ENCODE measurements around the gene MYLK3. TPM values are rescaled to one million over a fixed set of nuclear protein-coding genes. Genes with fewer than 3 reads are reported as not detected.

Gene MYLK3
- total RNA-seq, 4 donors from 2014 or later, result 0.11 to 0.86 (median 0.19) TPM; not detected in 1

DNA sequence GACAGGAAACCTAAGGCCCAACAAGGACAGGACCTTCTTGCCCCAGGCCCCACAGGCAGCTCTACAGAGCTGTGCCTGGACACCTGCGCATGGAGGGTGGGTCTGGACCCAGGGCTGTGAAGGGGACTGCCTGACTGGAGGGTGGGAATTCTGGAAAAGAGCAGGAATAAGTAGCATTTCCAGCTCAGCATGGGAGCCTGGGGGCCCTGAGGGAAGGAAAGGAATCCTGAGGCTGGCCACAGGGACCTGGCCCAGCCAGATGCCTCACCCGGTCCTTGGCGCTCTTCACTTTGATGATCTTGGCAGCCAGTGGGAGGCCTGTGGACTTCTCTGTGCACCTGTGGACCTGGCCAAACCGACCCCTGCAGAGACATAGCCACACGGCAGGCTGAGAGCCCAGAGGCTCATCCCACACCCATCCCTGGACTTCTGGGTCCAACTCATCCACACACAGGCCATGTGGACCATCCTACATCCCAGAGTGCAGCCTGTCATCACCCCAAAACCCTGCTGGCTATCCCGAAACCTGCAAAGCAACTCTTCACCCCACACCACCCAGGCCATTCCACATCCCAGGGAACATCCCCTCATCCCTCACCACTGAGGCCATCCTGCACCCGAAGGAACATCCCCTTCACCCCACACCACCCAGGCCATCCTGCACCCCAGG, 18.7 kb downstream of the MYLK3 start:
- H3K4me3 ChIP-seq (ENCODE audit: low read depth, poor library complexity, severe bottlenecking), result no peak overlapping the region
- intact Hi-C loops (cut with DNase I; ENCODE audit: low total_unique reads), result no loop called here
- peak in 1 of 2 donors; percentile 63 for DNase-seq (ENCODE audit: low spot score in 2 of 2)
- TF ChIP-seq, protein P1, sequence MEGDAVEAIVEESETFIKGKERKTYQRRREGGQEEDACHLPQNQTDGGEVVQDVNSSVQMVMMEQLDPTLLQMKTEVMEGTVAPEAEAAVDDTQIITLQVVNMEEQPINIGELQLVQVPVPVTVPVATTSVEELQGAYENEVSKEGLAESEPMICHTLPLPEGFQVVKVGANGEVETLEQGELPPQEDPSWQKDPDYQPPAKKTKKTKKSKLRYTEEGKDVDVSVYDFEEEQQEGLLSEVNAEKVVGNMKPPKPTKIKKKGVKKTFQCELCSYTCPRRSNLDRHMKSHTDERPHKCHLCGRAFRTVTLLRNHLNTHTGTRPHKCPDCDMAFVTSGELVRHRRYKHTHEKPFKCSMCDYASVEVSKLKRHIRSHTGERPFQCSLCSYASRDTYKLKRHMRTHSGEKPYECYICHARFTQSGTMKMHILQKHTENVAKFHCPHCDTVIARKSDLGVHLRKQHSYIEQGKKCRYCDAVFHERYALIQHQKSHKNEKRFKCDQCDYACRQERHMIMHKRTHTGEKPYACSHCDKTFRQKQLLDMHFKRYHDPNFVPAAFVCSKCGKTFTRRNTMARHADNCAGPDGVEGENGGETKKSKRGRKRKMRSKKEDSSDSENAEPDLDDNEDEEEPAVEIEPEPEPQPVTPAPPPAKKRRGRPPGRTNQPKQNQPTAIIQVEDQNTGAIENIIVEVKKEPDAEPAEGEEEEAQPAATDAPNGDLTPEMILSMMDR (IDR thresholded peaks at IDR 0.05), result no peak
- no peak for TF ChIP-seq POLR2A (IDR thresholded peaks at IDR 0.05)
- 82 to 83% methylated on average over 7 of the region's 7 CpGs for WGBS, 2 donors

DNA sequence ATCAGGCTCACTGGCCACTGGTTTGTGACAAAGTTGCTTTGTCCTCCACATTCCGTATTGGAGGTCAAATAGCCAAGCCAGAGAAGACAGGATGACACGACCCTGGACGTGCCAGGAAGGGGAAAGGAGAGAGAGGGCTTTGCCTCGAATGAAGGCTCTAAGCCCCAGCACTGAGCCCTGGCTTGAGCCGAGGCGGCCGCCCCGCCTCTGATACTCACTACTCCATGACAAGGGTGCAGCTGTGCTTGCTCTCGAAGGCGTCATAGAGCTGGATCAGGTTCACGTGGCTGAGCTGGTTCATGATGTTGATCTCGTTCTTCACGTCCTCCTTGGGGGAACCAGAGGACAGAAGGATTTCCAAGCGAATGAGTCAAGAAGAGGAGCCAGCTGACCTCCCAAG, 19.3 kb downstream of the MYLK3 start:
- no peak for TF ChIP-seq POLR2A (IDR thresholded peaks at IDR 0.05)
- TF ChIP-seq, protein P1 (IDR thresholded peaks at IDR 0.05), result no peak
- peak in 1 of 2 donors; percentile 73 for DNase-seq (ENCODE audit: low spot score in 2 of 2)
- WGBS, 2 donors, result 84 to 85% methylated on average over 14 of the region's 14 CpGs
- H3K4me3 ChIP-seq (ENCODE audit: low read depth, poor library complexity, severe bottlenecking), result no peak overlapping the region
- intact Hi-C loops (cut with DNase I; ENCODE audit: low total_unique reads), result no loop called here

DNA sequence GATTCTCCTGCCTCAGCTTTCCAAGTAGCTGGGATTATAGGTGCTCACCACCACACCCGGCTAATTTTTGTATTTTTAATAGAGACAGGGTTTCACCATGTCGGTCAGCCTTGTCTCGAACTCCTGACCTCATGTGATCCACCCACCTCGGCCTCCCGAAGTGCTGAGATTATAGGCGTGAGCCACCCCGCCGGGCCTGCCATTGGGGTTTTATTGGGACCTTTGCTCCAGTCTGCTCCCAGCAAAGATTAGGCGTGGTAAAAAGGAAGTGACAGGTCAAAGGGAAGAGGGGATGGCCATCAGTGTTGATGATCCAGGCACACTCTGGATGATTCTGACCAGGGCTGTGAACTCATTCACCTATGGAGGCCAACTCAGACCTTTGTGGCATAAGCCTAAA, 20.5 kb downstream of the MYLK3 start:
- no peak overlapping the region for H3K4me3 ChIP-seq (ENCODE audit: low read depth, poor library complexity, severe bottlenecking)
- 90 to 92% methylated on average over 9 of the region's 9 CpGs for WGBS, 2 donors
- TF ChIP-seq, protein P1 (IDR thresholded peaks at IDR 0.05), result no peak
- TF ChIP-seq POLR2A (IDR thresholded peaks at IDR 0.05), result no peak
- peak in 1 of 2 donors; percentile 60 for DNase-seq (ENCODE audit: low spot score in 2 of 2)
- intact Hi-C loops (cut with DNase I; ENCODE audit: low total_unique reads), result no loop called here

DNA sequence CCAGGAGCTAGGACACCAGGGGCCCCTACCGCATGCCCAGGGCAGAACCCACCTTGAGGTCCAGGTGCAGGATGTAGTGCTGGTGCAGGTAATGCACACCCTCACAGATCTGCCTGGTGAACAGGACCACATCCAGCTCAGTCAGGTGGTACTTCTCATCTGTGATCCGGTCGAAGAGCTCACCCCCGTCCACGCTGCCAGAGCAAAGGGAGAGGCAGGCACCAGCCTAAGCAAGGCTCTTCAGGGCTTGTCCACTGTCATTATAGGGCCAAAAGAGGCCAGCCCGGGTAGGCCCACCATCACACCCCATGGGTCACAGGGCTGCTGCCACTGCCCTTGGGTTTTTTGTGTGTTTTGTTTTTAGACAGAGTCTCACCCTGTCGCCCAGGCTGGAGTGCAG, 21.0 kb downstream of the MYLK3 start:
- 86 to 92% methylated on average over 7 of the region's 7 CpGs for WGBS, 2 donors
- peak in 1 of 2 donors; percentile 66 for DNase-seq (ENCODE audit: low spot score in 2 of 2)
- H3K4me3 ChIP-seq (ENCODE audit: low read depth, poor library complexity, severe bottlenecking), result no peak overlapping the region
- intact Hi-C loops (cut with DNase I; ENCODE audit: low total_unique reads), result no loop called here
- no peak for TF ChIP-seq POLR2A (IDR thresholded peaks at IDR 0.05)
- TF ChIP-seq, protein P1 (IDR thresholded peaks at IDR 0.05), result no peak

DNA sequence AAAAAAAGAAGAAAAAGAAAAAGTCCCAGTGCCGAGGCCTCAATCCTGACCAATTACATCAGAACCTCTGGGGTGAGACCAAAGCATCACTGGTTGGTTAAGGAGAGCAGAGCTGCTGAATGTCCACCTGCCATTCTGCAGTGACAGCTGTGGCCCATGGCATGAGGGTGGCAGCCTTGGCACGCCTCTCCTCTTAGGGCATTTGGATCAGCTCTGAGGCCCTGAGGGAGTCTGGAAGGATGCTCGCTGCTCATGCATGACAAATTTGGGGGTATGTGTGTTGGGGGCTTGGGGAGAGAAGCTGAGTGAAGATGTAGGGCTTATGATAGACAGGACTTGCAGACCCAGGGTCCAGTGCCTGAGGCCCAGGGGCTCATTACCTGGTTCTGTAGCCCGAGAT, 26.3 kb downstream of the MYLK3 start:
- H3K4me3 ChIP-seq (ENCODE audit: low read depth, poor library complexity, severe bottlenecking), result no peak overlapping the region
- TF ChIP-seq, protein P1 (IDR thresholded peaks at IDR 0.05), result no peak
- TF ChIP-seq POLR2A (IDR thresholded peaks at IDR 0.05), result no peak
- intact Hi-C loops (cut with DNase I; ENCODE audit: low total_unique reads), result no loop called here
- no peak for DNase-seq (ENCODE audit: low spot score in 2 of 2)
- WGBS, 2 donors, result 78 to 80% methylated on average over 4 of the region's 4 CpGs

DNA sequence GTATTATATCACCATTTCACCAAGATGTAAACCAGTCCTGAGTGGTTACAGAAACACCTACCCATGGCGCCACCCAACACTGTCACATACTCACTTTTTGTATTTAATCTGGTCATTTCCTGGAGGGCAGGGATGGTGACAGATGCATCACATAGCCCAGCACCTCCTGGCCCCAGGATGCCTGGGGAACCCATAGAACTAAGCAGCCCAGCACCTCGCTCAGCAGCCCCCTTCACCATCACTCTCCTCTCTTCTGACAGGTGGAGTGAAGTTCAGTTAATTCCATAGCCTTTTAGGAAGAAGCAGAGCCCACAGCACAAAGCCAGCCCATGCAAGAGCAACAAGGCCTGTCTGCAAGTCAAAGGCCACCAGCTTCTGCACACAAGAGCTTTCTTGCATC, 27.5 kb downstream of the MYLK3 start:
- TF ChIP-seq POLR2A (IDR thresholded peaks at IDR 0.05), result no peak
- TF ChIP-seq, protein P1 (IDR thresholded peaks at IDR 0.05), result no peak
- WGBS, 2 donors, result 89 to 92% methylated on average over 2 of the region's 2 CpGs
- peak in 1 of 2 donors; percentile 39 for DNase-seq (ENCODE audit: low spot score in 2 of 2)
- intact Hi-C loops (cut with DNase I; ENCODE audit: low total_unique reads), result no loop called here
- no peak overlapping the region for H3K4me3 ChIP-seq (ENCODE audit: low read depth, poor library complexity, severe bottlenecking)

All from lower leg skin (tissue), 4 donors.